GM13976 (cell line): ENCODE data around the gene UGT1A7.

Source experiments
- DNase-seq: peaks from one replicate; pipeline ENCODE4 v3.0.0; 2012; ENCODE audit warnings: low spot score
- in situ Hi-C: fragments of 300-500 bp; cut with MboI; formaldehyde crosslinking; loops from one replicate; pipeline ENCODE4 v1.12.0; 2022; ENCODE audit warnings: low sequenced_read_pairs, mixed read lengths, inconsistent platforms; ENCODE audit not compliant: unreplicated experiment
- TF ChIP-seq, protein P1 (sequence below): IDR thresholded peaks from 2 replicates; pipeline ENCODE4 v1.5.1; 2012; ENCODE audit warnings: borderline replicate concordance, mild to moderate bottlenecking; ENCODE audit not compliant: insufficient read depth; ENCODE audit errors: extremely low read depth, missing control alignments, control extremely low read depth

Gene UGT1A7

DNA sequence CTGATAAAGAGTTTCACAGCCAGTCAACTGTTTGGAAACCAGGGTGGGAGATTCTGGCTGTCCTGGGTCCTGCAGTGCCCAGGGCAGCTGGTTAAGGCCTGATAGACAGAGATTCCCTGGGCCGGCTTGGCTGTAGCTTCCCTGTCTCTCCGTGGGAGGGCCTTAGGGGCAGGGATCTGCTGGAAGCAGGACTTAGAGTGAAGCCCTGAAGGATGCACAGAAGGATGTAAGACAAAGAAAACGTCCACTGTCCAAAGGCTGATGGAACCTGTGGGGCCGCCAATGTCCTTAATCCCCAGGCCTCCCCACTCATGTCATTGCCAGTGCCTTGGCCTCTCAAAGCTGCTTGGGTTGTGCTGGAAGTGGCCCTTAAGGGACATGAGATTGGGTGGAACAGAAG is 129.4 kb downstream of the UGT1A7 start:
- TF ChIP-seq, protein P1, sequence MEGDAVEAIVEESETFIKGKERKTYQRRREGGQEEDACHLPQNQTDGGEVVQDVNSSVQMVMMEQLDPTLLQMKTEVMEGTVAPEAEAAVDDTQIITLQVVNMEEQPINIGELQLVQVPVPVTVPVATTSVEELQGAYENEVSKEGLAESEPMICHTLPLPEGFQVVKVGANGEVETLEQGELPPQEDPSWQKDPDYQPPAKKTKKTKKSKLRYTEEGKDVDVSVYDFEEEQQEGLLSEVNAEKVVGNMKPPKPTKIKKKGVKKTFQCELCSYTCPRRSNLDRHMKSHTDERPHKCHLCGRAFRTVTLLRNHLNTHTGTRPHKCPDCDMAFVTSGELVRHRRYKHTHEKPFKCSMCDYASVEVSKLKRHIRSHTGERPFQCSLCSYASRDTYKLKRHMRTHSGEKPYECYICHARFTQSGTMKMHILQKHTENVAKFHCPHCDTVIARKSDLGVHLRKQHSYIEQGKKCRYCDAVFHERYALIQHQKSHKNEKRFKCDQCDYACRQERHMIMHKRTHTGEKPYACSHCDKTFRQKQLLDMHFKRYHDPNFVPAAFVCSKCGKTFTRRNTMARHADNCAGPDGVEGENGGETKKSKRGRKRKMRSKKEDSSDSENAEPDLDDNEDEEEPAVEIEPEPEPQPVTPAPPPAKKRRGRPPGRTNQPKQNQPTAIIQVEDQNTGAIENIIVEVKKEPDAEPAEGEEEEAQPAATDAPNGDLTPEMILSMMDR, result no peak
- in situ Hi-C loops, result no loop called here
- no peak for DNase-seq

DNA sequence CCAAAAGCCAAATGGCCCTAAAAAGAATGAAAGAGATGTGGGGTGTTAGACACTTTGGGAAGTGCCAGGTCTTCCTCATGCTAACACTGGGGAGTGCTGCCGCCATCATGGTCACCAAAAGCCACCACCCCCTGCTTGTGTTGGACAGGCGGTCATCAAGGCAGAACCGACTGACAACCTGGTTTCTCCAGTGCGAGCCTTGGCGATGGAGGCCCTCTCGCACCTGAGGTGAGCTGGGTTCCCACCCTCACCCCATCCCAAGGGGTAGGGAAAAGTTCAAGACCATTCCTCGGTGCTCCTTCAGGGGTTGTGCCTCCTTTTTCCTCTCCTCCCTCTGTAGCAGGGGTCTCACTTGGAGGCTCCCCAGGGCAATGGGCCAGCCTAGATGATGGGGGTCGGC is 130.0 kb downstream of the UGT1A7 start:
- no peak for DNase-seq
- in situ Hi-C loops, result no loop called here
- TF ChIP-seq, protein P1, result no peak

DNA sequence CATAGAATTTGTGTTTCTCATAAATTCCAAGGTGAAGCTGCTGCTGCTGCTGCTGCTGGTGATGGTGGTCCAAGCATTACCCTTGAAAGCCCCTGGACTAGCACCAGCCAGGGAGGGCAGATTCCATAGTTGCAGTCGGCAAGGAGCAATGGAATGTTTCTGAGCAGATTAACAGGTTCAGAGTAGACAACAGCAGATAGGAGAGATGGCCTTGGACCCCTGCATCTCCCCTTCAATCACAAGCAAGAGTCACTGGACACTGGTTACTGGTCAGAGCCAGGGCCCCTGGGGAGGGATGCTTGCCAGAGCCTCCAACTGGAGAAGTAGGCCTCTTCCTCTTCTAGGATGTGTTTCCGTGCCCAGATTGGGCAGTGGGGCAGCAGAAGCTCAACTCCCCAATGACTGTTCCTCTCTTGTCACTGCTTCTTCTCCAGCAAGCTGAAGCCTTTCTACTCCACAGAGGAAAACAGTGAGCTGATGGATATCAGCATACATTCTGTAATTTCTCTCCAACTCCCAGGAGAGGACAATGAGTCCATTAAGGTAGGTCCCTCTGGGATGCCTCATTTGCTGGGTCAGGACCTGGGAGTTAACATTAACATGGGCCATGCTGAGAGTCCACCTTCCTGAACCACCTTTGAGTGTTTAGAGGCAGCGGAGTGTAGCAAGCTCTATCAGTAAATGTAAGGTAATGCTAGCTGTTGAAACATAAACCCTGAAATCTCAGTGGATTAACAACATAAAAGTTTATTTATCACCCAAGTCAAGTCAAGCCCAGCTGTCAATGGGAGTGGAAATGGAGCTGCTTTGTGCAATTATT is 131.7 kb downstream of the UGT1A7 start:
- no peak for DNase-seq
- in situ Hi-C loops, result no loop called here
- TF ChIP-seq, protein P1, result no peak

DNA sequence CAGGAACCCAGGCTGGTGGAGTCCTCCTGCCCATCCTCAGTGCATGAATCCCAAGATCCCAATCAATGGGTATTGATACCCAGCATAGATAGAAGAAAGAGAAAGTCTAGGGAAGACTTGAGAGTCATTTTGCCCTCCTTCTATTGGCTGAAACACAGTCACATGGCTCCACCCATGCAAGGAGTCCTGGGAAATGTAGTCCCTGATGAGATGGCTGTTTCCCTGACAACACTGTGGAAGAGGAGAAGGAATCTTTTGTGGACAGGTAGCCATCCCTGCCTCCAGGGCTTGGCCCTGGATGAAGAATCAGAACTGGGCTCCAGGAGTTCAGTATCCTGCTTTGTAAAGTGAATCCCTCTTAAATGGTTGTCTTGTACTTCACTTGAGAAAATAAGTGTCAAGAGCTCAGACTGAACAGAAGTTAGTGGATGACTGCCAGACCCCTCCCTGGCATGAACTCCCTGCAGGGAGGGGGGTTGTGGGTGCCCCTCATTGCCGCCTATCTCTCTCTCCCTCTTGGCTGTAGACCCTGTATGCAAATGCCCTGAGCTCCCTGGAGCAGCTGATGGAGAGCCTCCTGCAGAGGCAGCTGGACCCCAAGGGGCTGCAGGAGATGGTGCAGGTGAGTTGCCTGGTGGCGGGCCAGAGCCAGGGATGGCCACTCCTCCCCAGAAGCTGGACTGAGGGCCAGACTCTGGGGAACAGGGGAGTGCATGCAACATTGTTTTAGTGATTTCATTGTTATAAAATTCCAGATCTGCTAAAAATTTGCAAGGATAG is 132.5 kb downstream of the UGT1A7 start:
- in situ Hi-C loops, result no loop called here
- TF ChIP-seq, protein P1, result no peak
- DNase-seq, result no peak

DNA sequence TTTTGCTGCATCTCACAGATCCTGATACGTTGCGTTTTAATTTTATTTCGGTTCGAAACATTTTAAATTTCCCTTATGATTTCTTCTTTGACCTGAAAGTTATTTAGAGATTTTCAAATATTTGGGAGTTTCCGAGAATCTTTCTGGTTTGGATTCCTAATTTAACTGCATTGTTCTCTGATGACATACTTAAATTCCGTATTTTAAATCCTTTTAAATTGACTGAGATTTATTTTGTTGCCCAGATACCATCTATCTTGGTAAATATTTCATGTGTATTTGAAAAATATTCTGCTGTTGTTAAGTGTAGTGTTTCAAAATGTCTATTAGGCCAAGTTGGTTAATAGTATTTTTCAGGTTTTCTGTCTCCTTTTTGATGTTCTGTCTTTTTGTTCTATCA is 134.2 kb downstream of the UGT1A7 start:
- TF ChIP-seq, protein P1, result no peak
- in situ Hi-C loops, result no loop called here
- DNase-seq, result no peak

DNA sequence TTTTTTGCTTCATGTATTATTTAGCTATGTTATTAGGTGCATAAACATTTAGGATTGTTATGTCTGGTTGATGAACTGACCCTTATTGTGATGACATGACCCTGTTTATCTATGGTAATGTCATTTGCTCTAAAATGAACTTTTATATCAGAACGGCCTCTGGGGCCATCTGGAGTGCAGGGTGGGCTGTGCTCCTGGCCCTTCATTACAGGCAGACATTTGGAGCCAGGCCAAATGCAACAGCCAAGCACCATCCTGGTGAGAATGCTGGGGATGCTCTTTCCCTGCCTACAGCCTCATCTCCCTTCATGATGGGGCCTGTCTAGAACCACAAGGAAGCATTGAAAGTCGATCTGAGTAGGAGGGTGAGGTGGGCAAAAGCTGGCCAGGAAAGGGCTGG is 134.6 kb downstream of the UGT1A7 start:
- no peak for DNase-seq
- in situ Hi-C loops, result no loop called here
- TF ChIP-seq, protein P1, result no peak
